Peyer's patch (tissue), 4 donors: ENCODE data around the gene RNF145.

ENCODE experiments used
- CTCF ChIP-seq, 6 experiments: fragments of 450-650 bp in 4 of 6; fragments of 200-600 bp in 2 of 6; sonication (generic) in 1 of 6; IDR thresholded peaks; one replicate each; pipeline ENCODE4 v1.5.1; 2017 to 2019; ENCODE audit warnings: antibody characterized with exemption in 6 of 6, mild to moderate bottlenecking in 3 of 6, moderate library complexity in 1 of 6
- POLR2A ChIP-seq, 2 donors: fragments of 450-650 bp; IDR thresholded peaks; one replicate each; pipeline ENCODE4 v1.5.1; 2017; ENCODE audit warnings: antibody characterized with exemption in 2 of 2, mild to moderate bottlenecking in 2 of 2, moderate library complexity in 2 of 2

GRCh38 chr5:159156426-159157238, 52.7 kb downstream of the RNF145 start:
- TF ChIP-seq CTCF (IDR thresholded peaks at IDR 0.05), result peak; percentile 76 to 90 (median 88)
- no peak for TF ChIP-seq POLR2A (IDR thresholded peaks at IDR 0.05)
